GM23338 (cell line): ENCODE data around the gene CCNL1. TPM values are rescaled to one million over a fixed set of nuclear protein-coding genes. Genes with fewer than 3 reads are reported as not detected.

Experiments used
- ATAC-seq: fragments of 200-7000 bp; cut with Tn5 transposase; 3 replicates; pipeline ENCODE4 v1.9.1; 2020
- DNase-seq: peaks from one replicate; pipeline ENCODE4 v3.0.0-alpha.2; 2015; ENCODE audit warnings: low spot score
- H2AFZ ChIP-seq: fragments of 200-600 bp; sonication (generic); 2 replicates; pipeline ENCODE4 v1.8.0; 2016; ENCODE audit warnings: antibody characterized with exemption, mild to moderate bottlenecking, moderate library complexity
- H3F3A ChIP-seq: fragments of 200-600 bp; sonication (generic); replicated peaks from 2 replicates; pipeline ENCODE4 v1.8.0; 2017; ENCODE audit warnings: antibody characterized with exemption, mixed run types, low read depth
- H3K27ac ChIP-seq: fragments of 200-600 bp; sonication (generic); 2 replicates; pipeline ENCODE4 v1.6.1; 2016; ENCODE audit warnings: low read depth
- H3K27me3 ChIP-seq: fragments of 200-600 bp; sonication (generic); 2 replicates; pipeline ENCODE4 v1.8.0; 2016; ENCODE audit warnings: mild to moderate bottlenecking, mixed run types, moderate library complexity; ENCODE audit not compliant: insufficient read depth
- H3K36me3 ChIP-seq: fragments of 200-600 bp; sonication (generic); 2 replicates; pipeline ENCODE4 v1.8.0; 2016; ENCODE audit warnings: mild to moderate bottlenecking; ENCODE audit not compliant: insufficient read depth
- H3K4me1 ChIP-seq: fragments of 200-600 bp; sonication (generic); 2 replicates; pipeline ENCODE4 v1.8.0; 2016; ENCODE audit warnings: mild to moderate bottlenecking, moderate library complexity; ENCODE audit not compliant: insufficient read depth
- H3K4me2 ChIP-seq: fragments of 200-600 bp; sonication (generic); 2 replicates; pipeline ENCODE4 v1.7.1; 2017; ENCODE audit warnings: mixed run types
- H3K4me3 ChIP-seq: fragments of 200-600 bp; sonication (generic); 2 replicates; pipeline ENCODE4 v1.6.1; 2016; ENCODE audit warnings: mixed run types
- H3K79me2 ChIP-seq: fragments of 200-600 bp; sonication (generic); replicated peaks from 2 replicates; pipeline ENCODE4 v1.8.0; 2017; ENCODE audit warnings: mild to moderate bottlenecking; ENCODE audit not compliant: insufficient read depth
- H3K9me2 ChIP-seq: fragments of 200-600 bp; sonication (generic); 2 replicates; pipeline ENCODE4 v1.8.0; 2017; ENCODE audit not compliant: insufficient read depth
- H4K20me1 ChIP-seq: fragments of 200-600 bp; sonication (generic); replicated peaks from 2 replicates; pipeline ENCODE4 v1.8.0; 2017; ENCODE audit warnings: mild to moderate bottlenecking; ENCODE audit not compliant: insufficient read depth
- H3K27ac Mint-ChIP-seq: 2 replicates; pipeline ENCODE4 v1.8.0; 2020; ENCODE audit warnings: inconsistent platforms, mild to moderate bottlenecking, moderate library complexity, mixed read lengths
- H3K27me3 Mint-ChIP-seq: 3 replicates; pipeline ENCODE4 v1.8.0; 2022; ENCODE audit warnings: low read depth, mild to moderate bottlenecking, moderate library complexity, mixed read lengths, inconsistent platforms; ENCODE audit not compliant: insufficient read depth, poor library complexity
- H3K36me3 Mint-ChIP-seq: 3 replicates; pipeline ENCODE4 v1.8.0; 2021; ENCODE audit warnings: low read depth, mild to moderate bottlenecking, inconsistent platforms, moderate library complexity, mixed read lengths
- H3K4me1 Mint-ChIP-seq: 3 replicates; pipeline ENCODE4 v1.8.0; 2020; ENCODE audit warnings: mild to moderate bottlenecking, inconsistent platforms, mixed read lengths
- H3K4me3 Mint-ChIP-seq: 3 replicates; pipeline ENCODE4 v1.8.0; 2021; ENCODE audit warnings: moderate library complexity, mild to moderate bottlenecking, inconsistent platforms, mixed read lengths
- H3K9me3 Mint-ChIP-seq: 3 replicates; pipeline ENCODE4 v1.8.0; 2020; ENCODE audit warnings: moderate library complexity, mild to moderate bottlenecking, inconsistent platforms, mixed read lengths
- CREB1 ChIP-seq: fragments of 250-450 bp; sonication (Bioruptor Pico); IDR thresholded peaks from 2 replicates; pipeline ENCODE4 v1.5.0; 2020; ENCODE audit warnings: low read depth, mild to moderate bottlenecking, moderate library complexity
- CTCF ChIP-seq, 2 experiments: fragments of 200-600 bp in 1 of 2; sonication (generic) in 1 of 2; conservative IDR thresholded peaks; 2 replicates each; pipeline versions ENCODE4 v1.5.1 to v1.6.1; 2016 to 2017; ENCODE audit warnings: antibody characterized with exemption in 2 of 2, low read depth in 2 of 2, mild to moderate bottlenecking in 2 of 2, moderate library complexity in 1 of 2
- EZH2 ChIP-seq: fragments of 200-600 bp; sonication (generic); IDR thresholded peaks from one replicate; pipeline ENCODE4 v1.8.0; 2017; ENCODE audit warnings: antibody characterized with exemption, mild to moderate bottlenecking, low read depth; ENCODE audit not compliant: unreplicated experiment
- EZH2phosphoT487 ChIP-seq: fragments of 200-600 bp; sonication (generic); IDR thresholded peaks from one replicate; pipeline ENCODE4 v1.8.1; 2018; ENCODE audit warnings: antibody characterized with exemption; ENCODE audit not compliant: unreplicated experiment
- JUNB ChIP-seq: IDR thresholded peaks from one replicate; pipeline ENCODE4 v1.6.1; 2016; ENCODE audit warnings: antibody characterized with exemption; ENCODE audit not compliant: unreplicated experiment
- STAT1 ChIP-seq: IDR thresholded peaks from one replicate; pipeline ENCODE4 v1.6.1; 2016; ENCODE audit warnings: antibody characterized with exemption; ENCODE audit not compliant: unreplicated experiment
- ZNF114 ChIP-seq: fragments of 250-450 bp; sonication (Bioruptor Pico); IDR thresholded peaks from 2 replicates; pipeline ENCODE4 v1.5.0; 2020; ENCODE audit warnings: mild to moderate bottlenecking, moderate library complexity
- ZNF331 ChIP-seq: fragments of 250-450 bp; sonication (Bioruptor Pico); IDR thresholded peaks from 2 replicates; pipeline ENCODE4 v1.5.0; 2020; ENCODE audit warnings: low read depth, mild to moderate bottlenecking, moderate library complexity
- ZNF462 ChIP-seq: fragments of 250-450 bp; sonication (Bioruptor Pico); IDR thresholded peaks from 2 replicates; pipeline ENCODE4 v1.5.0; 2020; ENCODE audit warnings: mild to moderate bottlenecking, moderate library complexity
- polyA plus RNA-seq: library from polyadenylated mRNA; unstranded; fragments of >200 nt; fragmentation: Nextera tagmentation; extraction: Ambion mirVana; gene quantifications from 2 replicates; pipeline ENCODE4 v1.2.1, GENCODE V29; 2016
- small RNA-seq: library from RNA; depleted of rRNA; stranded (forward); fragments of <200 nt; gene quantifications from one replicate; pipeline ENCODE3, GENCODE V24; 2014; ENCODE audit warnings: low replicate concordance
- total RNA-seq: library from RNA; depleted of rRNA; stranded (reverse); fragments of >200 nt; shearing (Covaris generic); gene quantifications from 2 replicates; pipeline ENCODE4 v1.2.3, GENCODE V29; 2014

The CCNL1 gene
- total and polyA plus RNA-seq, 2 experiments from 2014 or later = 108 to 134 TPM

- H3K27ac ChIP-seq = no peak overlapping the region
- H3K9me3 Mint-ChIP-seq = no peaks in the 10 kb centered on the region
- ATAC-seq (no peak), DNase-seq (no peak)
- H3K27ac Mint-ChIP-seq = no peak overlapping the region; the same call in 1 of the 2 replicates
- H4K20me1 ChIP-seq = no peaks in the 10 kb centered on the region
- H3K36me3 Mint-ChIP-seq = no peaks in the 10 kb centered on the region
- H3K79me2 ChIP-seq = no peaks in the 10 kb centered on the region
- H3K4me1 Mint-ChIP-seq = peaks cover 13% of the 10 kb centered on the region; the same call in 2 of the 3 replicates
- H3K9me2 ChIP-seq = no peaks in the 10 kb centered on the region
- no peak overlapping the region for H3K4me3 ChIP-seq
- 0 out of 2 replicates have a peak, but pooled peaks cover 3% of the 10 kb centered on the region for H3K4me1 ChIP-seq
- H3F3A ChIP-seq = no peaks in the 10 kb centered on the region
- no peak overlapping the region for H3K4me2 ChIP-seq
- H3K4me3 Mint-ChIP-seq = no peak overlapping the region
- H3K36me3 ChIP-seq = no peaks in the 10 kb centered on the region
- H3K27me3 Mint-ChIP-seq = peaks cover 2% of the 10 kb centered on the region
- no peak overlapping the region for H2AFZ ChIP-seq
- H3K27me3 ChIP-seq = no peaks in the 10 kb centered on the region
- no peak for TF ChIP-seq ZNF331 (CRISPR knock-in tag)
- no peak for TF ChIP-seq EZH2phosphoT487
- TF ChIP-seq ZNF462 (CRISPR knock-in tag) = no peak
- TF ChIP-seq CTCF (conservative IDR thresholded peaks at IDR 0.05; ENCODE audit: low read depth in 2 of 2) = no peak
- TF ChIP-seq JUNB = no peak
- no peak for TF ChIP-seq ZNF114 (CRISPR knock-in tag)
- no peak for TF ChIP-seq EZH2
- no peak for TF ChIP-seq STAT1
- no peak for TF ChIP-seq CREB1 (CRISPR knock-in tag)
These were observed 61.7 kb downstream of the CCNL1 start for GRCh38 chr3:157098121-157098822.

Small RNAs within 50 kb of the gene (small RNA-seq; reads per million reads assigned to genes)
- gene RF00019 (not detected), gene RNA5SP146 (not detected)
